ENCODE measurements around the gene FAM43B. TPM values are rescaled to one million over a fixed set of nuclear protein-coding genes. Genes with fewer than 3 reads are reported as not detected.

The FAM43B gene, protein sequence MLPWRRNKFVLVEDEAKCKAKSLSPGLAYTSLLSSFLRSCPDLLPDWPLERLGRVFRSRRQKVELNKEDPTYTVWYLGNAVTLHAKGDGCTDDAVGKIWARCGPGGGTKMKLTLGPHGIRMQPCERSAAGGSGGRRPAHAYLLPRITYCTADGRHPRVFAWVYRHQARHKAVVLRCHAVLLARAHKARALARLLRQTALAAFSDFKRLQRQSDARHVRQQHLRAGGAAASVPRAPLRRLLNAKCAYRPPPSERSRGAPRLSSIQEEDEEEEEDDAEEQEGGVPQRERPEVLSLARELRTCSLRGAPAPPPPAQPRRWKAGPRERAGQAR
- total RNA-seq: 0.59 and 0.75 TPM in 2 replicates
- long read RNA-seq: 0 reads

DNA sequence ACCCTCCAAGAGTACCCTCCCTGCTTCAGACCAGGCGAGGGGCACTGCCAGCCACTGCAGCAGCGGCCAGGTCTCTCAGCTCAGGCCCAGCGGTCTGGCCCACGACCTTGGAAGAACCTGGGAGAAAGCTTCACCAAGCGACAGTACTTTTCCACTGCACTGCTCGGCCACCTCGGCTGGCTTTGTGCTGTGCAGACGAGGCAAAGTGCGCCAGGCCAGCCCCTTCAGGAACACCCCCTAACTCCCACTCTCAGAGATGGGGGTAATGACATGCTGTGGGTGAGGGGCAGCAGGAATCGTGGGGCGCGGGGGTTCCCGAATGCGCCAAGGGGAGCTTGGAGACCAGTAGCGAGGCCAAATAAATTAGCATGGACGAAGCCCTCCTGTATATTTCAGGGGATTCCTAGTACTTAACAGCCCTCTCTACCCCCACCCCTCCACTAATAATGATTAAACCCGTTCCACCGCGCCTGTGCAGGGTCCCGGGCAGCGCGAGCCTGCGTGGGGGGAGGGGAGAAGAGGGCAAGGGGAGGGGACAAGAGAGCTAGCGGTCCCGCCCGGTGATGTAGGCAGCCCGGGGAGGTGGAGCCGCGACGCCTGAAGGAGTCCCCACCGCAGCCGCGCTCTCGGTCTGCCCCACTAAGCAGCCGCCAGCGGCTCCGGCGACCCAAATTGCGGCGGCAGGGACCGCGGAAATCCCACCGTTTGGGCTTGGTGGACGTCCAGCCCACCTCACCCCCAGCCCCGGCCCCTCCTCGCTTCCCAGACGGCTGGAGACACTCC lies at the start of gene FAM43B:
Gene FAM43B (plus strand): TSS at position 629 of the 783 bp plus-strand sequence. CDS start 401 bp downstream, outside the sequence.
- no peaks in the 10 kb centered on the region for H3K36me3 Mint-ChIP-seq (ENCODE audit: low read depth)
- H3K27me3 Mint-ChIP-seq (ENCODE audit: low read depth): peaks cover 56% of the 10 kb centered on the region
- peak; percentile 60 for DNase-seq (ENCODE audit: low read depth, low spot score)
- H3K4me1 Mint-ChIP-seq: peaks cover 8% of the 10 kb centered on the region
- H3K4me3 Mint-ChIP-seq: peak within 1 kb of the TSS; percentile 81
- peak within 1 kb of the TSS; percentile 81 for H3K27ac Mint-ChIP-seq (ENCODE audit: unreplicated experiment)
- no peaks in the 10 kb centered on the region for H3K9me3 Mint-ChIP-seq
- TF ChIP-seq, protein P1, sequence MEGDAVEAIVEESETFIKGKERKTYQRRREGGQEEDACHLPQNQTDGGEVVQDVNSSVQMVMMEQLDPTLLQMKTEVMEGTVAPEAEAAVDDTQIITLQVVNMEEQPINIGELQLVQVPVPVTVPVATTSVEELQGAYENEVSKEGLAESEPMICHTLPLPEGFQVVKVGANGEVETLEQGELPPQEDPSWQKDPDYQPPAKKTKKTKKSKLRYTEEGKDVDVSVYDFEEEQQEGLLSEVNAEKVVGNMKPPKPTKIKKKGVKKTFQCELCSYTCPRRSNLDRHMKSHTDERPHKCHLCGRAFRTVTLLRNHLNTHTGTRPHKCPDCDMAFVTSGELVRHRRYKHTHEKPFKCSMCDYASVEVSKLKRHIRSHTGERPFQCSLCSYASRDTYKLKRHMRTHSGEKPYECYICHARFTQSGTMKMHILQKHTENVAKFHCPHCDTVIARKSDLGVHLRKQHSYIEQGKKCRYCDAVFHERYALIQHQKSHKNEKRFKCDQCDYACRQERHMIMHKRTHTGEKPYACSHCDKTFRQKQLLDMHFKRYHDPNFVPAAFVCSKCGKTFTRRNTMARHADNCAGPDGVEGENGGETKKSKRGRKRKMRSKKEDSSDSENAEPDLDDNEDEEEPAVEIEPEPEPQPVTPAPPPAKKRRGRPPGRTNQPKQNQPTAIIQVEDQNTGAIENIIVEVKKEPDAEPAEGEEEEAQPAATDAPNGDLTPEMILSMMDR (conservative IDR thresholded peaks at IDR 0.05): no peak

- Mint-ChIP-seq H3K4me1 (peaks cover 10% of the 10 kb centered on the region), H3K4me3 (peak overlapping the region; percentile 78), H3K27ac (ENCODE audit: unreplicated experiment) (no peak overlapping the region), H3K36me3 (ENCODE audit: low read depth) (no peaks in the 10 kb centered on the region), H3K27me3 (ENCODE audit: low read depth) (peaks cover 19% of the 10 kb centered on the region), H3K9me3 (no peaks in the 10 kb centered on the region)
- DNase-seq (ENCODE audit: low read depth, low spot score): no peak
- TF ChIP-seq, protein P1 (conservative IDR thresholded peaks at IDR 0.05): no peak
These were observed 46.9 kb upstream of the FAM43B start for GRCh38 chr1:20505488-20505887.

- H3K27me3 Mint-ChIP-seq (ENCODE audit: low read depth): peaks cover 34% of the 10 kb centered on the region
- DNase-seq (ENCODE audit: low read depth, low spot score): no peak
These were observed 45.2 kb upstream of the FAM43B start for GRCh38 chr1:20507248-20507563.

DNA sequence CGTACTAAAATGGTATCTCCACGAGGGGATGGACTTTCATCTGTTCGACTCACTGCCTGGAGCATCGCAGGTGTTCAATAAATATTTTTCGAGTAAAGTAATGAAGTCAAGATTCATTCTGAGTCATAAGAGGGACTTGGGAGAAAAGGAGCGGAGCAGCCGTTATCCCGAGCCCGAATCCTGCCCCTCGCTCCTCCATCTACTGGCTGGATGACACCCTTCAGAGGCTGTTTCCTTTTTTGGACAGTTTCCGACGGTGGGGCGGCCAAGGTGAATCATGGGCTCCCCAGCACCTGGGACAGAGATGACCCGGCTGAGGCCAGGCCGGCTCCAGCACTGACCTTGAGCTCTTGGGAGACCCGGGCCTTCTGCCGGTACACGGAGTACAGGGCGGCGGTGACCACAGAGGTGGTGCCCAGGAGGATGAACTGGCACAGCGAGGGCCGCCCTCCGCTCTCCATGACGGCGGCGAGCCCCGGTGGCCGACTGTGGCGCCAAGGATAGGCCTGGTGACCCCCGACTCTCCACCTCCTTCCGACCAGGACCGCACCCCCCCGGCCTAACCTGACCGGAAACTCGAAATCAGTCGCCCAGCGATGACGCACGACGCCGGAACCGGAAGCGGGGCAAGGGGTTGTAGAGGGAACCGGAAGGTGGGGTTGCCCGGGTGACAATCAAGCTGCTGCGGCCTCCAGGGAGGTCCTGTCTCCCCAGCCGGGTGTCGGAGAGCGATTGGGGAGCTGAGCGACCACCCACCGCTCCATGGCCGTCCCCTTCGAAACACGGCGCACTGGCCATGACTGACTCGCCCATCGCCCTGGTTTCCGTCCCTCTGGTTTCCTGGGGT lies 44.6 kb upstream of the FAM43B start, which contains the start of gene MUL1:
Gene MUL1 (minus strand): TSS at position 588 of the 847 bp plus-strand sequence. CDS start 127 bp downstream, at position 461.
- DNase-seq (ENCODE audit: low read depth, low spot score): peak; percentile 90
- H3K27me3 Mint-ChIP-seq (ENCODE audit: low read depth): peaks cover 40% of the 10 kb centered on the region
- H3K4me1 Mint-ChIP-seq: peaks cover 10% of the 10 kb centered on the region
- no peaks in the 10 kb centered on the region for H3K36me3 Mint-ChIP-seq (ENCODE audit: low read depth)
- TF ChIP-seq, protein P1 (conservative IDR thresholded peaks at IDR 0.05): no peak
- peak within 1 kb of the TSS; percentile 88 for H3K4me3 Mint-ChIP-seq
- no peaks in the 10 kb centered on the region for H3K9me3 Mint-ChIP-seq
- peak within 1 kb of the TSS; percentile 32 for H3K27ac Mint-ChIP-seq (ENCODE audit: unreplicated experiment)

More at GRCh38 chr1:20507248-20507563, 45.2 kb upstream of the FAM43B start:
- H3K9me3 Mint-ChIP-seq: no peaks in the 10 kb centered on the region
- TF ChIP-seq, protein P1 (conservative IDR thresholded peaks at IDR 0.05): no peak
- H3K36me3 Mint-ChIP-seq (ENCODE audit: low read depth): no peaks in the 10 kb centered on the region
- H3K4me3 Mint-ChIP-seq: peak overlapping the region; percentile 88
- peaks cover 10% of the 10 kb centered on the region for H3K4me1 Mint-ChIP-seq
- peak overlapping the region; percentile 32 for H3K27ac Mint-ChIP-seq (ENCODE audit: unreplicated experiment)

- no peak for DNase-seq (ENCODE audit: low read depth, low spot score)
- peaks cover 10% of the 10 kb centered on the region for H3K4me1 Mint-ChIP-seq
- TF ChIP-seq, protein P1 (conservative IDR thresholded peaks at IDR 0.05): no peak
- peaks cover 46% of the 10 kb centered on the region for H3K27me3 Mint-ChIP-seq (ENCODE audit: low read depth)
- no peaks in the 10 kb centered on the region for H3K9me3 Mint-ChIP-seq
- peak overlapping the region; percentile 88 for H3K4me3 Mint-ChIP-seq
- H3K27ac Mint-ChIP-seq (ENCODE audit: unreplicated experiment): no peak overlapping the region
- H3K36me3 Mint-ChIP-seq (ENCODE audit: low read depth): no peaks in the 10 kb centered on the region
These were observed 44.0 kb upstream of the FAM43B start for GRCh38 chr1:20508411-20508771.
